ENCODE data around the gene DNAI2. TPM values are rescaled to one million over a fixed set of nuclear protein-coding genes. Genes with fewer than 3 reads are reported as not detected.

The DNAI2 gene
- total RNA-seq, 1 experiment from 2014 or later = not detected

- H3K4me2 ChIP-seq (ENCODE audit: low read length) = no peak overlapping the region
- no peaks in the 10 kb centered on the region for H3F3A ChIP-seq (ENCODE audit: low read length, unreplicated experiment)
- H3K79me2 ChIP-seq (ENCODE audit: low read length) = no peaks in the 10 kb centered on the region
- no TSS peak for BruUV-seq (replicated peaks)
- ChIA-PET POLR2A (ENCODE audit: unreplicated experiment) (no interaction called here), CTCF (no interaction called here)
- H3K9me3 ChIP-seq (ENCODE audit: low read length) = 0 out of 2 replicates have a peak, but pooled peaks cover 4% of the 10 kb centered on the region
- H3K4me3 ChIP-seq (ENCODE audit: low read length) = no peak overlapping the region
- H3K27me3 ChIP-seq (ENCODE audit: low read length) = peaks cover 39% of the 10 kb centered on the region
- no peaks in the 10 kb centered on the region for H3K9me2 ChIP-seq (replicated peaks; ENCODE audit: low read length)
- no peaks in the 10 kb centered on the region for H3K36me3 ChIP-seq (ENCODE audit: low read depth, low read length)
- H2AFZ ChIP-seq (ENCODE audit: low read length) = no peak overlapping the region
- TF ChIP-seq EZH2 (IDR thresholded peaks at IDR 0.05; ENCODE audit: low read length, unreplicated experiment) (no peak), EZH2phosphoT487 (IDR thresholded peaks at IDR 0.05; ENCODE audit: borderline replicate concordance, low read length) (no peak)
- TF ChIP-seq, protein P1, sequence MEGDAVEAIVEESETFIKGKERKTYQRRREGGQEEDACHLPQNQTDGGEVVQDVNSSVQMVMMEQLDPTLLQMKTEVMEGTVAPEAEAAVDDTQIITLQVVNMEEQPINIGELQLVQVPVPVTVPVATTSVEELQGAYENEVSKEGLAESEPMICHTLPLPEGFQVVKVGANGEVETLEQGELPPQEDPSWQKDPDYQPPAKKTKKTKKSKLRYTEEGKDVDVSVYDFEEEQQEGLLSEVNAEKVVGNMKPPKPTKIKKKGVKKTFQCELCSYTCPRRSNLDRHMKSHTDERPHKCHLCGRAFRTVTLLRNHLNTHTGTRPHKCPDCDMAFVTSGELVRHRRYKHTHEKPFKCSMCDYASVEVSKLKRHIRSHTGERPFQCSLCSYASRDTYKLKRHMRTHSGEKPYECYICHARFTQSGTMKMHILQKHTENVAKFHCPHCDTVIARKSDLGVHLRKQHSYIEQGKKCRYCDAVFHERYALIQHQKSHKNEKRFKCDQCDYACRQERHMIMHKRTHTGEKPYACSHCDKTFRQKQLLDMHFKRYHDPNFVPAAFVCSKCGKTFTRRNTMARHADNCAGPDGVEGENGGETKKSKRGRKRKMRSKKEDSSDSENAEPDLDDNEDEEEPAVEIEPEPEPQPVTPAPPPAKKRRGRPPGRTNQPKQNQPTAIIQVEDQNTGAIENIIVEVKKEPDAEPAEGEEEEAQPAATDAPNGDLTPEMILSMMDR (conservative IDR thresholded peaks at IDR 0.05; ENCODE audit: low read depth, low read length) = no peak
- intact Hi-C loops (cut with micrococcal nuclease) = no loop called here
- H3K9ac ChIP-seq (ENCODE audit: low read length) = no peak overlapping the region
- no peak for DNase-seq
- no peak for ATAC-seq
- no peaks in the 10 kb centered on the region for H3K4me1 ChIP-seq (ENCODE audit: insufficient read depth, low read length)
- H3K27ac ChIP-seq (ENCODE audit: low read length) = no peak overlapping the region
- no peaks in the 10 kb centered on the region for H4K20me1 ChIP-seq (ENCODE audit: low read length)
Measured at GRCh38 chr17:74334393-74335039, 60.5 kb downstream of the DNAI2 start.

- no peaks in the 10 kb centered on the region for H3K79me2 ChIP-seq (ENCODE audit: low read length)
- H3K9me3 ChIP-seq (ENCODE audit: low read length) = 0 out of 2 replicates have a peak, but pooled peaks cover 4% of the 10 kb centered on the region
- TF ChIP-seq, protein P1 (conservative IDR thresholded peaks at IDR 0.05; ENCODE audit: low read depth, low read length) = no peak
- TF ChIP-seq EZH2 (IDR thresholded peaks at IDR 0.05; ENCODE audit: low read length, unreplicated experiment) (no peak), EZH2phosphoT487 (IDR thresholded peaks at IDR 0.05; ENCODE audit: borderline replicate concordance, low read length) (no peak)
- H2AFZ ChIP-seq (ENCODE audit: low read length) = no peak overlapping the region
- BruUV-seq (replicated peaks) = no TSS peak
- H3K36me3 ChIP-seq (ENCODE audit: low read depth, low read length) = no peaks in the 10 kb centered on the region
- peaks cover 44% of the 10 kb centered on the region for H3K27me3 ChIP-seq (ENCODE audit: low read length)
- no peaks in the 10 kb centered on the region for H3K4me1 ChIP-seq (ENCODE audit: insufficient read depth, low read length)
- ChIA-PET CTCF (no interaction called here), POLR2A (ENCODE audit: unreplicated experiment) (no interaction called here)
- H3K9ac ChIP-seq (ENCODE audit: low read length) = no peak overlapping the region
- no peaks in the 10 kb centered on the region for H4K20me1 ChIP-seq (ENCODE audit: low read length)
- H3K27ac ChIP-seq (ENCODE audit: low read length) = no peak overlapping the region
- no peak for ATAC-seq
- DNase-seq = no peak
- H3K4me2 ChIP-seq (ENCODE audit: low read length) = no peak overlapping the region
- intact Hi-C loops (cut with micrococcal nuclease) = no loop called here
- H3K4me3 ChIP-seq (ENCODE audit: low read length) = no peak overlapping the region
- H3K9me2 ChIP-seq (replicated peaks; ENCODE audit: low read length) = no peaks in the 10 kb centered on the region
- H3F3A ChIP-seq (ENCODE audit: low read length, unreplicated experiment) = no peaks in the 10 kb centered on the region
Measured at GRCh38 chr17:74335529-74336062, 61.6 kb downstream of the DNAI2 start.

DNA sequence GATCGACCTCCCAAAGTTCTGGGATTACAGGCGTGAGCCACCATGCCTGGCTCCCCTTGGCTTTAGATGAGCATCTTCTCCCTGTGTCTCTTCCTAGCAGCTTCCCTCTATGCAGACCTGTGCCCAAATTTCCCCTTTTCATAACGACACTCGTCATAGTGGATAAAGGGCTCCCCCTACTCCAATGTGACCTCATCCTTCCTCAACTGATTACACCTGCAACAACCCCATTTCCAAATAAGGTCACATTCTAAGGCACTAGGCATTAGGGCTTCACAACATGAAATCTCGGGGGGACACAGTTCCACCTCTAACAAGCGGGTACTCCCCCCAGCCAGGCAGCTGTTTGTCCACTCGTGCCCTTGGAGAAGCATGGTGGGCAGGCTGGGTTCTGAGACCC is 62.3 kb downstream of the DNAI2 start:
- peaks cover 38% of the 10 kb centered on the region for H3K27me3 ChIP-seq (ENCODE audit: low read length)
- no peaks in the 10 kb centered on the region for H3K4me1 ChIP-seq (ENCODE audit: insufficient read depth, low read length)
- no peaks in the 10 kb centered on the region for H3K9me2 ChIP-seq (replicated peaks; ENCODE audit: low read length)
- H3K27ac ChIP-seq (ENCODE audit: low read length) = no peak overlapping the region
- H3K4me2 ChIP-seq (ENCODE audit: low read length) = no peak overlapping the region
- no peaks in the 10 kb centered on the region for H3K79me2 ChIP-seq (ENCODE audit: low read length)
- intact Hi-C loops (cut with micrococcal nuclease) = no loop called here
- H3F3A ChIP-seq (ENCODE audit: low read length, unreplicated experiment) = no peaks in the 10 kb centered on the region
- H3K36me3 ChIP-seq (ENCODE audit: low read depth, low read length) = no peaks in the 10 kb centered on the region
- H4K20me1 ChIP-seq (ENCODE audit: low read length) = no peaks in the 10 kb centered on the region
- 0 out of 2 replicates have a peak, but pooled peaks cover 4% of the 10 kb centered on the region for H3K9me3 ChIP-seq (ENCODE audit: low read length)
- BruUV-seq (replicated peaks) = no TSS peak
- ATAC-seq = no peak
- H3K9ac ChIP-seq (ENCODE audit: low read length) = no peak overlapping the region
- no peak overlapping the region for H2AFZ ChIP-seq (ENCODE audit: low read length)
- ChIA-PET POLR2A (ENCODE audit: unreplicated experiment) (no interaction called here), CTCF (no interaction called here)
- DNase-seq = no peak
- TF ChIP-seq, protein P1 (conservative IDR thresholded peaks at IDR 0.05; ENCODE audit: low read depth, low read length) = no peak
- TF ChIP-seq EZH2 (IDR thresholded peaks at IDR 0.05; ENCODE audit: low read length, unreplicated experiment) (no peak), EZH2phosphoT487 (IDR thresholded peaks at IDR 0.05; ENCODE audit: borderline replicate concordance, low read length) (no peak)
- H3K4me3 ChIP-seq (ENCODE audit: low read length) = no peak overlapping the region
